Mesothelial cell of epicardium (in vitro differentiated cells): ENCODE data around the gene CR1. TPM values are rescaled to one million over a fixed set of nuclear protein-coding genes. Genes with fewer than 3 reads are reported as not detected.
"Not testable (repeated sequence)": the region's sequence is repeated elsewhere in the genome, so short reads cannot be mapped to it uniquely, and the experiment has no call there.

ENCODE experiments used
- DNase-seq, 2 experiments: peaks; one replicate each; pipeline ENCODE4 v3.0.0; 2021; ENCODE audit warnings: low spot score in 2 of 2; ENCODE audit not compliant: unreplicated experiment in 2 of 2
- H3K27ac Mint-ChIP-seq: 2 replicates; pipeline ENCODE4 v1.8.0; 2021; ENCODE audit warnings: mixed read lengths
- H3K27me3 Mint-ChIP-seq: 2 replicates; pipeline ENCODE4 v1.8.0; 2021; ENCODE audit warnings: low read depth, mixed read lengths
- H3K36me3 Mint-ChIP-seq: 2 replicates; pipeline ENCODE4 v1.8.0; 2021; ENCODE audit warnings: mixed read lengths
- H3K4me1 Mint-ChIP-seq: 2 replicates; pipeline ENCODE4 v1.8.0; 2021; ENCODE audit warnings: mixed read lengths
- H3K4me3 Mint-ChIP-seq: 2 replicates; pipeline ENCODE4 v1.8.0; 2021; ENCODE audit warnings: mild to moderate bottlenecking, moderate library complexity, mixed read lengths
- H3K9me3 Mint-ChIP-seq: 2 replicates; pipeline ENCODE4 v1.8.0; 2021; ENCODE audit warnings: mixed read lengths
- CTCF ChIP-seq: fragments of 200-600 bp; sonication (generic); IDR thresholded peaks from one replicate; pipeline ENCODE4 v1.5.0; 2021; ENCODE audit warnings: antibody characterized with exemption; ENCODE audit not compliant: unreplicated experiment
- total RNA-seq: library from RNA; stranded (reverse); gene quantifications from 3 replicates; pipeline ENCODE4 v1.2.1, GENCODE V29; 2021

The CR1 gene
- total RNA-seq, 1 donor from 2014 or later = 0.09 TPM

DNA sequence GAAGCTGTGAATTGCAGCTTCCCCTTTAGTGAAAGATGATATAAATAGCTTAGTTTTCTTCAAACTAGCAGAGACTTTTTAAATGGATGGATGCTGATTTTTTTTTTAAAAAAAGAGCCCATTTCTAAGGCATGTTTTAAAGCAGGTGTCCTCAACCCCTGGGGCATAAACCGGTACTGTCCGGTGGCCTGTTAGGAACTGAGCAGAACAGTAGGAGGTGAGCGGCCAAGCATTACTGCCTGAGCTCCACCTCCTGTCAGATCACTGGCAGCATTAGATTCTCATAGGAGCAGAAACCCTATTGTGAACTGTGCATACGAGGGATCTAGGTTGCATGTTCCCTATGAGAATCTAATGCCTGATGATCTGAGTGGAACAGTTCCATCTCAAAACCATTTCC, 180.2 kb downstream of the CR1 start:
- no peak for TF ChIP-seq CTCF
- H3K9me3 Mint-ChIP-seq = no peaks in the 10 kb centered on the region
- H3K27ac Mint-ChIP-seq = no peak overlapping the region
- no peak for DNase-seq
- no peak overlapping the region for H3K4me3 Mint-ChIP-seq
- H3K27me3 Mint-ChIP-seq = peaks cover 29% of the 10 kb centered on the region
- no peaks in the 10 kb centered on the region for H3K4me1 Mint-ChIP-seq
- no peaks in the 10 kb centered on the region for H3K36me3 Mint-ChIP-seq

- not testable (repeated sequence) for H3K4me3 Mint-ChIP-seq, H3K4me1 Mint-ChIP-seq, H3K9me3 Mint-ChIP-seq, H3K27me3 Mint-ChIP-seq, DNase-seq, H3K36me3 Mint-ChIP-seq
- H3K27ac Mint-ChIP-seq = peak overlapping the region; percentile 43
Measured at GRCh38 chr1:207680590-207681388, 184.8 kb downstream of the CR1 start.

GRCh38 chr1:207682872-207683434, 187.0 kb downstream of the CR1 start:
- not testable (repeated sequence) for H3K27ac Mint-ChIP-seq, H3K9me3 Mint-ChIP-seq, H3K27me3 Mint-ChIP-seq, H3K4me1 Mint-ChIP-seq, H3K4me3 Mint-ChIP-seq, DNase-seq, H3K36me3 Mint-ChIP-seq

DNA sequence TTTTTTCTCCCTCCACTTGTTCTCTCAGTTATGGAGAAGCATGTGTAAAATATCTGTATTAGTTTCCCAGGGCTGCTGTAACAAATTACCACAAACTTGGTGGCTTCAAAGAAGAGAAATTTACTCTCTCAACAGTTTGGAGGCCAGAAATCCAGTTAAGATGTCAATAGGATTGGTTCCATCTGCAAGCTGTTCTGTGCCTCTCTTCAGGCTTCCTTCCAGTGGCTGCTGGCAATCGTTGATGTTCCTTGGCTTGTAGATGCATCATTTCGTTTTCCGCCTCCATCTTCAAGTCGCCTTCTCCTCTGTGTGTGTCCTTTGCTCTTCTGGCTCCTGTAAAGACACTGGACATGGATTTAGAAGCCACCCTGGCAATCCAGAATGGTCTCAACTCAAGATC, 194.6 kb downstream of the CR1 start:
- H3K4me1 Mint-ChIP-seq, H3K9me3 Mint-ChIP-seq, DNase-seq, H3K36me3 Mint-ChIP-seq, H3K4me3 Mint-ChIP-seq, H3K27ac Mint-ChIP-seq: not testable (repeated sequence)
- peaks cover 17% of the 10 kb centered on the region for H3K27me3 Mint-ChIP-seq

- H3K27ac Mint-ChIP-seq = no peak overlapping the region
Measured at GRCh38 chr1:207691010-207691409, 195.1 kb downstream of the CR1 start.

More at GRCh38 chr1:207691010-207691409, 195.1 kb downstream of the CR1 start:
- no peaks in the 10 kb centered on the region for H3K9me3 Mint-ChIP-seq
- no peaks in the 10 kb centered on the region for H3K36me3 Mint-ChIP-seq
- H3K4me3 Mint-ChIP-seq = no peak overlapping the region
- DNase-seq = no peak
- H3K4me1 Mint-ChIP-seq = no peaks in the 10 kb centered on the region
- peaks cover 15% of the 10 kb centered on the region for H3K27me3 Mint-ChIP-seq
- no peak for TF ChIP-seq CTCF

Other genes starting within 250 kb of the CR1 start
- gene CD55, start 174.5 kb upstream of the CR1 start, total RNA-seq = 35.1 to 37.9 TPM (median 35.3 TPM) in 3 replicates
- gene CR2, start 41.8 kb upstream of the CR1 start, total RNA-seq = not detected in 3 replicates
- gene CR1L, start 149.0 kb downstream of the CR1 start, total RNA-seq = not detected in 3 replicates